Measurements from ENCODE around the gene SHISAL1.

The SHISAL1 gene

DNA sequence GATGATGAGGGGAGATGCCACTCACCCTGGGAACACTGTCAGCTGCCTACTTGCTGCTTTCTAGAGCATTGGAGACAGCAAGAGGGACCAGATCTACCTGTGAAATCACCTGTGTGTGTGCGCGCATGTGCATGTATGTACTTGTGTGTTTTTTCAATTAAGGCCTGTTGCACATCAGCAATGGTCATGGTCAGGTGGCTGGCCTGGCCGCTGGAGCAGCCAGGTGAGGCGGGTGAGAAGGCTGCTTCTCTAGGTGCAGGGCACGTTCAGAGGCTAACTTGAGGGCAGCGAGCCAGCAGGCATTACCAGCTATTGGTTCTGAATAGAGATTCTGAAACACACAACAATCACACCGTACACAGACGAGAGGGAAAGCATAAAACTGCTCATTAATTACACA lies 66.9 kb downstream of the SHISAL1 start:
- TF ChIP-seq, protein P1, sequence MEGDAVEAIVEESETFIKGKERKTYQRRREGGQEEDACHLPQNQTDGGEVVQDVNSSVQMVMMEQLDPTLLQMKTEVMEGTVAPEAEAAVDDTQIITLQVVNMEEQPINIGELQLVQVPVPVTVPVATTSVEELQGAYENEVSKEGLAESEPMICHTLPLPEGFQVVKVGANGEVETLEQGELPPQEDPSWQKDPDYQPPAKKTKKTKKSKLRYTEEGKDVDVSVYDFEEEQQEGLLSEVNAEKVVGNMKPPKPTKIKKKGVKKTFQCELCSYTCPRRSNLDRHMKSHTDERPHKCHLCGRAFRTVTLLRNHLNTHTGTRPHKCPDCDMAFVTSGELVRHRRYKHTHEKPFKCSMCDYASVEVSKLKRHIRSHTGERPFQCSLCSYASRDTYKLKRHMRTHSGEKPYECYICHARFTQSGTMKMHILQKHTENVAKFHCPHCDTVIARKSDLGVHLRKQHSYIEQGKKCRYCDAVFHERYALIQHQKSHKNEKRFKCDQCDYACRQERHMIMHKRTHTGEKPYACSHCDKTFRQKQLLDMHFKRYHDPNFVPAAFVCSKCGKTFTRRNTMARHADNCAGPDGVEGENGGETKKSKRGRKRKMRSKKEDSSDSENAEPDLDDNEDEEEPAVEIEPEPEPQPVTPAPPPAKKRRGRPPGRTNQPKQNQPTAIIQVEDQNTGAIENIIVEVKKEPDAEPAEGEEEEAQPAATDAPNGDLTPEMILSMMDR (conservative IDR thresholded peaks at IDR 0.05; ENCODE audit: low read depth, low read length): no peak
- no peaks in the 10 kb centered on the region for H3K4me1 ChIP-seq (ENCODE audit: low read depth, poor library complexity, severe bottlenecking)
- peaks cover 5% of the 10 kb centered on the region; the same call in 1 of the 2 replicates for H3K27me3 ChIP-seq (ENCODE audit: insufficient read depth, low read depth)
- no peak overlapping the region for H3K9ac ChIP-seq
- H4K20me1 ChIP-seq (ENCODE audit: insufficient read depth): no peaks in the 10 kb centered on the region
- no peak overlapping the region for H3K4me3 ChIP-seq (IDR thresholded peaks at IDR 0.05; ENCODE audit: insufficient read depth, low read depth, low read length)
- H3K79me2 ChIP-seq (ENCODE audit: insufficient read depth, low read depth): no peaks in the 10 kb centered on the region
- no peak overlapping the region for H2AFZ ChIP-seq (ENCODE audit: low read depth)
- no peaks in the 10 kb centered on the region for H3K36me3 ChIP-seq (ENCODE audit: insufficient read depth)
- H3K27ac ChIP-seq: no peak overlapping the region
- no peak overlapping the region for H3K4me2 ChIP-seq

DNA sequence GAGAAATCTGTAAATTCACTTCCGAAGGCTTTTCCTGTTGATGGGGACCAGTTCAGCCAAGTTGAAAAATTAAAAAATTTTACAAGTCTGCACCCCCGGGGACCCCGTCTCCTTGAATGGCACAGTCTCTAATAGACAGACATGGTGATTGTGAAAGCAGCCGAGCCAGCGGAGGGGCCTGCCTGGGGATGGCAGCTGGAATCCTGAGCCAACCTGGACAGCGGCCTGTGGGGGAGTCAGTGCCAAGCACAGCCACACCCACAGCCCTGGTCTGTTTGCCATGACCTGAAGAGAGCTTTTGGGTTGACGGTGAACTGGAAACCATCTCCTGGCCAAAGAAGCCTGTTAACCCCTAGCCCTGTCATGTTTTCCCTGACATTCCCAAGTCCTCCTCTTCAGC lies 67.3 kb downstream of the SHISAL1 start:
- no peaks in the 10 kb centered on the region for H3K36me3 ChIP-seq (ENCODE audit: insufficient read depth)
- no peaks in the 10 kb centered on the region for H3K4me1 ChIP-seq (ENCODE audit: low read depth, poor library complexity, severe bottlenecking)
- H3K27me3 ChIP-seq (ENCODE audit: insufficient read depth, low read depth): peaks cover 4% of the 10 kb centered on the region; the same call in 1 of the 2 replicates
- H3K9ac ChIP-seq: no peak overlapping the region
- no peaks in the 10 kb centered on the region for H4K20me1 ChIP-seq (ENCODE audit: insufficient read depth)
- no peak overlapping the region for H3K4me3 ChIP-seq (IDR thresholded peaks at IDR 0.05; ENCODE audit: insufficient read depth, low read depth, low read length)
- no peak overlapping the region for H3K27ac ChIP-seq
- no peak overlapping the region for H3K4me2 ChIP-seq
- H3K79me2 ChIP-seq (ENCODE audit: insufficient read depth, low read depth): no peaks in the 10 kb centered on the region
- H2AFZ ChIP-seq (ENCODE audit: low read depth): no peak overlapping the region
- TF ChIP-seq, protein P1 (conservative IDR thresholded peaks at IDR 0.05; ENCODE audit: low read depth, low read length): no peak

DNA sequence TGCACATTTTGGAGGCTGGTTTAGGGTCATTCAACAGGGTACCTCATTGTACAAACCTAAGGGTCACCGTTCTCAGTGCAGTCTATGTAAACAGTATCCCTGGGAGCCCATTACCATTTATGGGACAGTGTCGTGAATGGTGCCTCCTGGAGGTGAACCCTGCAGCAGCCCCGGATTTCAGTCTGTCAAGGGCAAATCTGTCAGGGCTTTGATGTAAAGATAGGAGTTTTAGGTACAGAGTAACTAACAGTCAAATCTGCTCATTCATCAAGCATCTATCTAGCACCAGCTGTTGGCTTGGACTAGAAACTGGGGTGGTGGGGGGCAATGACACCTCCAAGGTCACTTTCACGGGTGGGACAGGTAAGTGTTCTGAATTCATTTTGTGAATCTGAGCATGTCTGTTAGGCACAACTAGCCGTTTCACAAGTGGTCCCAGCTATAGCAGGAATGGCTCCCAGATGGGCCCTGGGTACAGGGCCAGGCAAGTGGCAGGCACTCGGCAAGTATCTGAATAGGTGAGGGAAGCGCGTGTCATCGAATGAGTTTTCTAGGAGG lies 68.4 kb downstream of the SHISAL1 start:
- H3K4me3 ChIP-seq (IDR thresholded peaks at IDR 0.05; ENCODE audit: insufficient read depth, low read depth, low read length): no peak overlapping the region
- H2AFZ ChIP-seq (ENCODE audit: low read depth): no peak overlapping the region
- H3K27ac ChIP-seq: no peak overlapping the region
- TF ChIP-seq, protein P1 (conservative IDR thresholded peaks at IDR 0.05; ENCODE audit: low read depth, low read length): no peak
- H3K4me2 ChIP-seq: no peak overlapping the region
- H3K4me1 ChIP-seq (ENCODE audit: low read depth, poor library complexity, severe bottlenecking): no peaks in the 10 kb centered on the region
- H3K9ac ChIP-seq: no peak overlapping the region
- no peaks in the 10 kb centered on the region for H3K79me2 ChIP-seq (ENCODE audit: insufficient read depth, low read depth)
- H3K36me3 ChIP-seq (ENCODE audit: insufficient read depth): no peaks in the 10 kb centered on the region
- no peaks in the 10 kb centered on the region; the same call in 1 of the 2 replicates for H3K27me3 ChIP-seq (ENCODE audit: insufficient read depth, low read depth)
- no peaks in the 10 kb centered on the region for H4K20me1 ChIP-seq (ENCODE audit: insufficient read depth)

DNA sequence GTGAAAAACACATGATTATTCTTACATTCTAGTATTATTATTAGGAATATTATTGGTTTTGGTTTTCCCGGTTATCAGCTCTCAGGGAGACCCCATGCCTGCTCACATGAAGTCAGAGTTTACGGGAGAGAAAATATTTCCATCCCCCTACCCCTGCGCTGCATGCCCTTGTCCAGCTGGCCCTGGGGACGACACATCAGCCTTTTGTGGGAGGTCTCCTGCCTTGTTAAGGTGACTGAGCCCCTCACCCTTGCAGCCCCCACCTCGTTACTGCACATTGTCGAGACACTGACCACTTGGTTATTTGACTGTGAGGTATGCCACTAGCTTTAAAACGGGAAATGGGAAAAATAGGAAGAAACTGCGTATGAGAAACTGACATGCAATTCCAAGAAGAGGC lies 69.0 kb downstream of the SHISAL1 start:
- Histone ChIP-seq H3K9ac (no peak overlapping the region), H3K27me3 (ENCODE audit: insufficient read depth, low read depth) (no peaks in the 10 kb centered on the region; the same call in 1 of the 2 replicates), H3K4me3 (IDR thresholded peaks at IDR 0.05; ENCODE audit: insufficient read depth, low read depth, low read length) (no peak overlapping the region), H3K79me2 (ENCODE audit: insufficient read depth, low read depth) (no peaks in the 10 kb centered on the region), H2AFZ (ENCODE audit: low read depth) (no peak overlapping the region), H4K20me1 (ENCODE audit: insufficient read depth) (no peaks in the 10 kb centered on the region), H3K4me1 (ENCODE audit: low read depth, poor library complexity, severe bottlenecking) (no peaks in the 10 kb centered on the region), H3K4me2 (no peak overlapping the region), H3K27ac (no peak overlapping the region), H3K36me3 (ENCODE audit: insufficient read depth) (no peaks in the 10 kb centered on the region)
- TF ChIP-seq, protein P1 (conservative IDR thresholded peaks at IDR 0.05; ENCODE audit: low read depth, low read length): no peak

Measured in KMS-11 (cell line).